ENCODE measurements around the gene FBLL1. TPM values are rescaled to one million over a fixed set of nuclear protein-coding genes. Genes with fewer than 3 reads are reported as not detected.

FBLL1 gene
- total and polyA plus RNA-seq, 2 of the 4 experiments (the other 2 are of a cell fraction), result 0.18 to 0.29 TPM

DNA sequence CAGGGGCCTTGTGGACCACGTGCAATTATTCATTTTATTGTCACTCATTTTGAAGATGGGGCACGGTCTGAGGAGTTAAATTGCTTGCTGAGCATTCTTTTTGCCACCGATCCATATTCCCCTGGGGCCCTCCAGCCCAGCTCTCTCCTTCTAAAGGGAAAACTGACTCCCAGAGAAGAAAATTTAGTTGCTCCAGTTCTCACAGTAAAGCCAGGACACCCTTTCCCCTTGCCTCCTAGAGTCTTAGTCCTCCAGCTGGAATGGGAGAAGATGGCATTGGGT, 51.1 kb downstream of the FBLL1 start (continued):
- TF ChIP-seq, protein P1, sequence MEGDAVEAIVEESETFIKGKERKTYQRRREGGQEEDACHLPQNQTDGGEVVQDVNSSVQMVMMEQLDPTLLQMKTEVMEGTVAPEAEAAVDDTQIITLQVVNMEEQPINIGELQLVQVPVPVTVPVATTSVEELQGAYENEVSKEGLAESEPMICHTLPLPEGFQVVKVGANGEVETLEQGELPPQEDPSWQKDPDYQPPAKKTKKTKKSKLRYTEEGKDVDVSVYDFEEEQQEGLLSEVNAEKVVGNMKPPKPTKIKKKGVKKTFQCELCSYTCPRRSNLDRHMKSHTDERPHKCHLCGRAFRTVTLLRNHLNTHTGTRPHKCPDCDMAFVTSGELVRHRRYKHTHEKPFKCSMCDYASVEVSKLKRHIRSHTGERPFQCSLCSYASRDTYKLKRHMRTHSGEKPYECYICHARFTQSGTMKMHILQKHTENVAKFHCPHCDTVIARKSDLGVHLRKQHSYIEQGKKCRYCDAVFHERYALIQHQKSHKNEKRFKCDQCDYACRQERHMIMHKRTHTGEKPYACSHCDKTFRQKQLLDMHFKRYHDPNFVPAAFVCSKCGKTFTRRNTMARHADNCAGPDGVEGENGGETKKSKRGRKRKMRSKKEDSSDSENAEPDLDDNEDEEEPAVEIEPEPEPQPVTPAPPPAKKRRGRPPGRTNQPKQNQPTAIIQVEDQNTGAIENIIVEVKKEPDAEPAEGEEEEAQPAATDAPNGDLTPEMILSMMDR (conservative IDR thresholded peaks at IDR 0.05; ENCODE audit: low read depth, low read length), result no peak
- TF ChIP-seq MAZ (IDR thresholded peaks at IDR 0.05; ENCODE audit: borderline replicate concordance, low read depth, low read length), result no peak

Small RNA genes within 50 kb of the gene (microRNA-seq; reads per million reads assigned to microRNA genes)
- gene MIR103A1 (ENCODE audit: insufficient read depth in 1 of 2, insufficient read length in 1 of 2, unreplicated experiment in 1 of 2), result 0 to 2.1 reads per million in 2 experiments
- gene MIR103B1 (ENCODE audit: unreplicated experiment), result not detected

Small RNA genes within 50 kb of the gene (small RNA-seq; reads per million reads assigned to genes)
- gene MIR103A1, result 4.0 to 300 (median 187) reads per million in 5 experiments

Other genes with a start within 250 kb of the FBLL1 start
- 9.1 and 10.3 TPM in 2 replicates for gene WWC1, start 237.7 kb upstream of the FBLL1 start, total RNA-seq (2012; rRNA removed)
- gene WWC1, start 237.7 kb upstream of the FBLL1 start, polyA plus RNA-seq (2012; rRNA removed), result 10.1 and 10.3 TPM in 2 replicates
- gene RARS1, start 42.8 kb upstream of the FBLL1 start, total RNA-seq (2012; rRNA removed), result 153 and 285 TPM in 2 replicates
- 71.2 and 80.4 TPM in 2 replicates for gene RARS1, start 42.8 kb upstream of the FBLL1 start, polyA plus RNA-seq (2012; rRNA removed)
- gene PANK3, start 50.1 kb downstream of the FBLL1 start, total RNA-seq (2012; rRNA removed), result 21.0 and 37.5 TPM in 2 replicates
- gene PANK3, start 50.1 kb downstream of the FBLL1 start, polyA plus RNA-seq (2012; rRNA removed), result 5.1 and 6.9 TPM in 2 replicates